IMR-90 (cell line): ENCODE data around the gene ROBO1. TPM values are rescaled to one million over a fixed set of nuclear protein-coding genes. Genes with fewer than 3 reads are reported as not detected.

Experiments used
- ATAC-seq: fragments of 200-7000 bp; cut with Tn5 transposase; 2 replicates; pipeline ENCODE4 v1.9.1; 2020; ENCODE audit warnings: low read depth, mild to moderate bottlenecking, moderate library complexity
- BruUV-seq: library from RNA; stranded (reverse); fragments of 400-500 nt; replicated peaks from 2 replicates; lab custom pipeline; 2021; lab: Mats Ljungman, UMichigan
- CTCF ChIA-PET: fragments of 300-600 bp; formaldehyde crosslinking; extraction: SDS; loops from one replicate; lab custom pipeline; 2021; ENCODE audit warnings: antibody characterized with exemption; lab: Yijun Ruan, JAX
- POLR2A ChIA-PET: fragments of 300-600 bp; sonication (Branson Sonifier 250); formaldehyde crosslinking; loops from one replicate; lab custom pipeline; 2022; ENCODE audit warnings: antibody characterized with exemption; ENCODE audit not compliant: unreplicated experiment; lab: Charles Lee
- DNase-seq: peaks from one replicate; pipeline ENCODE4 v3.0.0; 2013
- H2AFZ ChIP-seq: replicated peaks from 2 replicates; pipeline ENCODE3; 2013; ENCODE audit warnings: low read length, mild to moderate bottlenecking; ENCODE audit not compliant: poor library complexity
- H2AK5ac ChIP-seq: 2 replicates; pipeline ENCODE4 v1.6.1; 2013; ENCODE audit warnings: low read depth, low read length, inconsistent platforms
- H2AK9ac ChIP-seq: replicated peaks from 2 replicates; pipeline ENCODE3; 2013; ENCODE audit warnings: mild to moderate bottlenecking, low read depth, low read length, moderate library complexity; ENCODE audit not compliant: poor library complexity
- H2BK120ac ChIP-seq: 2 replicates; pipeline ENCODE4 v1.6.1; 2013; ENCODE audit warnings: low read depth, low read length, inconsistent platforms
- H2BK15ac ChIP-seq: 3 replicates; pipeline ENCODE4 v1.6.1; 2013; ENCODE audit warnings: low read depth, low read length, inconsistent platforms
- H2BK20ac ChIP-seq: 2 replicates; pipeline ENCODE4 v1.6.1; 2013; ENCODE audit warnings: low read depth, mild to moderate bottlenecking, inconsistent platforms, low read length, moderate library complexity
- H2BK5ac ChIP-seq: 2 replicates; pipeline ENCODE4 v1.6.1; 2013; ENCODE audit warnings: mild to moderate bottlenecking, low read depth, low read length, inconsistent platforms; ENCODE audit not compliant: poor library complexity, severe bottlenecking
- H3K14ac ChIP-seq: replicated peaks from 2 replicates; pipeline ENCODE4 v1.6.1; 2013; ENCODE audit warnings: low read depth, low read length, inconsistent platforms
- H3K18ac ChIP-seq: 2 replicates; pipeline ENCODE4 v1.6.1; 2013; ENCODE audit warnings: low read depth, low read length, control low read depth
- H3K23ac ChIP-seq: 2 replicates; pipeline ENCODE4 v1.6.1; 2013; ENCODE audit warnings: low read depth, low read length, inconsistent platforms
- H3K27ac ChIP-seq: 2 replicates; pipeline ENCODE4 v1.5.1; 2013; ENCODE audit warnings: mild to moderate bottlenecking, control low read depth, low read length; ENCODE audit not compliant: insufficient read depth
- H3K27me3 ChIP-seq: 2 replicates; pipeline ENCODE4 v1.6.1; 2013; ENCODE audit warnings: low read length; ENCODE audit not compliant: control insufficient read depth, insufficient read depth
- H3K36me3 ChIP-seq: 2 replicates; pipeline ENCODE4 v1.6.1; 2013; ENCODE audit warnings: low read length, mixed read lengths; ENCODE audit not compliant: control insufficient read depth, insufficient read depth
- H3K4ac ChIP-seq: 2 replicates; pipeline ENCODE4 v1.6.1; 2013; ENCODE audit warnings: low read depth, low read length, inconsistent platforms
- H3K4me1 ChIP-seq: 2 replicates; pipeline ENCODE4 v1.6.1; 2013; ENCODE audit warnings: low read length, mixed read lengths; ENCODE audit not compliant: control insufficient read depth, insufficient read depth
- H3K4me2 ChIP-seq: 2 replicates; pipeline ENCODE4 v1.6.1; 2013; ENCODE audit warnings: low read depth, mild to moderate bottlenecking, control low read depth, low read length, moderate library complexity
- H3K4me3 ChIP-seq: 2 replicates; pipeline ENCODE4 v1.5.1; 2013; ENCODE audit warnings: low read depth, mild to moderate bottlenecking, control low read depth, low read length, moderate library complexity; ENCODE audit not compliant: insufficient read depth
- H3K56ac ChIP-seq: 2 replicates; pipeline ENCODE4 v1.6.1; 2013; ENCODE audit warnings: low read length, inconsistent platforms; ENCODE audit not compliant: insufficient read depth; ENCODE audit errors: extremely low read depth
- H3K79me1 ChIP-seq, 2 experiments: 2 replicates each; pipeline ENCODE4 v1.6.1; 2013; ENCODE audit warnings: low read length in 2 of 2, inconsistent platforms in 1 of 2, low read depth in 1 of 2
- H3K9ac ChIP-seq: 2 replicates; pipeline ENCODE4 v1.6.1; 2013; ENCODE audit warnings: low read depth, low read length, control low read depth
- H3K9me1 ChIP-seq: 2 replicates; pipeline ENCODE4 v1.6.1; 2013; ENCODE audit warnings: low read length, inconsistent platforms; ENCODE audit not compliant: insufficient read depth
- H3K9me3 ChIP-seq: 2 replicates; pipeline ENCODE4 v1.6.1; 2013; ENCODE audit warnings: low read length; ENCODE audit not compliant: control insufficient read depth, insufficient read depth
- H4K20me1 ChIP-seq: 2 replicates; pipeline ENCODE4 v1.6.1; 2013; ENCODE audit warnings: low read length, inconsistent platforms; ENCODE audit not compliant: insufficient read depth
- H4K5ac ChIP-seq: 2 replicates; pipeline ENCODE4 v1.6.1; 2013; ENCODE audit warnings: mild to moderate bottlenecking, low read depth, low read length, control low read depth
- H4K8ac ChIP-seq, 2 experiments: 2 replicates each; pipeline ENCODE4 v1.6.1; 2013; ENCODE audit warnings: low read depth in 2 of 2, low read length in 2 of 2, control low read depth in 1 of 2, inconsistent platforms in 1 of 2
- H4K91ac ChIP-seq: 2 replicates; pipeline ENCODE4 v1.6.1; 2013; ENCODE audit warnings: low read depth, low read length, inconsistent platforms; ENCODE audit not compliant: insufficient read depth
- RAD21 ChIP-seq: IDR thresholded peaks from 2 replicates; pipeline ENCODE4 v1.6.1; 2012; ENCODE audit warnings: low read length, improper control_type of control experiment
- WGBS, 2 experiments: methylation state at CpG; one replicate each; pipeline versions ENCODE4 v1.1.5 to v1.1.7; 2013; ENCODE audit warnings: missing lambda C conversion rate in 2 of 2; ENCODE audit not compliant: insufficient read length in 1 of 2; ENCODE audit errors: extremely low coverage in 2 of 2; 5-methylcytosine and 5-hydroxymethylcytosine counted together
- dilution Hi-C: fragments of 300-500 bp; cut with HindIII; formaldehyde crosslinking; loops from one replicate; pipeline ENCODE4 v1.14.3; 2018; ENCODE audit warnings: low sequenced_read_pairs; ENCODE audit not compliant: unreplicated experiment
- in situ Hi-C: fragments of 300-500 bp; cut with MboI; formaldehyde crosslinking; loops from 3 replicates; pipeline ENCODE4 v1.14.3; 2019; ENCODE audit warnings: low sequenced_read_pairs, inconsistent platforms, mixed read lengths
- intact Hi-C: fragments of 100-400 bp; cut with micrococcal nuclease; formaldehyde crosslinking; loops from 2 replicates; pipeline ENCODE4 v1.10.0; 2022
- polyA plus RNA-seq, 3 experiments: library from polyadenylated mRNA; depleted of rRNA; stranded (reverse); fragments of >200 nt; gene quantifications; 2 replicates each; pipeline ENCODE4 v1.2.3, GENCODE V29; 2012; ENCODE audit warnings: low replicate concordance in 1 of 3
- total RNA-seq: library from RNA; depleted of rRNA; stranded (reverse); fragments of >200 nt; gene quantifications from 2 replicates; pipeline ENCODE4 v1.2.3, GENCODE V29; 2012

ROBO1 gene
- total and polyA plus RNA-seq, 2 of the 4 experiments (the other 2 are of a cell fraction) = 24.1 to 53.9 TPM

GRCh38 chr3:78926523-78926922, 841.3 kb downstream of the ROBO1 start:
- POLR2A ChIA-PET = no interaction called here
- WGBS, 2 experiments = 95% methylated on average over 2 of the region's 4 CpGs; no CpG with 5 or more reads in 1 of the 2 experiments
- peaks cover 2% of the 10 kb centered on the region; the same call in 1 of the 2 replicates for H3K36me3 ChIP-seq
- H3K4me1 ChIP-seq = no peaks in the 10 kb centered on the region
- ATAC-seq (no peak), DNase-seq (peak; percentile 21)
- CTCF ChIA-PET = no interaction called here
- no peak overlapping the region for H4K91ac ChIP-seq
- H2BK120ac ChIP-seq = no peak overlapping the region
- intact Hi-C loops = no loop called here
- no peak overlapping the region for H3K56ac ChIP-seq
- no peak for TF ChIP-seq RAD21
- H3K4ac ChIP-seq = no peak overlapping the region
- H3K9ac ChIP-seq = no peak overlapping the region
- no TSS peak for BruUV-seq
- no peaks in the 10 kb centered on the region for H3K27me3 ChIP-seq
- H3K9me1 ChIP-seq = no peaks in the 10 kb centered on the region
- H3K14ac ChIP-seq = no peak overlapping the region
- H4K20me1 ChIP-seq = no peaks in the 10 kb centered on the region
- H4K8ac ChIP-seq = no peak overlapping the region
- H2BK20ac ChIP-seq = no peak overlapping the region
- H3K9me3 ChIP-seq = no peaks in the 10 kb centered on the region
- H3K4me3 ChIP-seq = no peak overlapping the region
- in situ Hi-C loops = no loop called here
- H2AK5ac ChIP-seq = no peak overlapping the region
- no peak overlapping the region for H2BK15ac ChIP-seq
- H3K18ac ChIP-seq = no peak overlapping the region
- peaks cover 7 to 12% of the 10 kb centered on the region in 2 experiments; a peak in 2 of 4 replicates for H3K79me1 ChIP-seq
- H3K23ac ChIP-seq = no peak overlapping the region
- no peak overlapping the region for H3K4me2 ChIP-seq
- no peak overlapping the region for H2AFZ ChIP-seq
- dilution Hi-C loops = no loop called here
- H3K27ac ChIP-seq = no peak overlapping the region
- H2AK9ac ChIP-seq = no peak overlapping the region
- H2BK5ac ChIP-seq = no peak overlapping the region
- no peak overlapping the region for H4K5ac ChIP-seq
